IMR-90 (cell line): ENCODE results near the gene ACSL4. TPM values are rescaled to one million over a fixed set of nuclear protein-coding genes. Genes with fewer than 3 reads are reported as not detected.

Experiments
- ATAC-seq: fragments of 200-7000 bp; cut with Tn5 transposase; 2 replicates; pipeline ENCODE4 v1.9.1; 2020; ENCODE audit warnings: low read depth, mild to moderate bottlenecking, moderate library complexity
- BruUV-seq: library from RNA; stranded (reverse); fragments of 400-500 nt; replicated peaks from 2 replicates; lab custom pipeline; 2021; lab: Mats Ljungman, UMichigan
- CTCF ChIA-PET: fragments of 300-600 bp; formaldehyde crosslinking; extraction: SDS; loops from one replicate; lab custom pipeline; 2021; ENCODE audit warnings: antibody characterized with exemption; lab: Yijun Ruan, JAX
- POLR2A ChIA-PET: fragments of 300-600 bp; sonication (Branson Sonifier 250); formaldehyde crosslinking; loops from one replicate; lab custom pipeline; 2022; ENCODE audit warnings: antibody characterized with exemption; ENCODE audit not compliant: unreplicated experiment; lab: Charles Lee
- DNase-seq: peaks from one replicate; pipeline ENCODE4 v3.0.0; 2013
- H2AFZ ChIP-seq: replicated peaks from 2 replicates; pipeline ENCODE3; 2013; ENCODE audit warnings: low read length, mild to moderate bottlenecking; ENCODE audit not compliant: poor library complexity
- H2AK5ac ChIP-seq: 2 replicates; pipeline ENCODE4 v1.6.1; 2013; ENCODE audit warnings: low read depth, low read length, inconsistent platforms
- H2AK9ac ChIP-seq: replicated peaks from 2 replicates; pipeline ENCODE3; 2013; ENCODE audit warnings: mild to moderate bottlenecking, low read depth, low read length, moderate library complexity; ENCODE audit not compliant: poor library complexity
- H2BK120ac ChIP-seq: 2 replicates; pipeline ENCODE4 v1.6.1; 2013; ENCODE audit warnings: low read depth, low read length, inconsistent platforms
- H2BK15ac ChIP-seq: 3 replicates; pipeline ENCODE4 v1.6.1; 2013; ENCODE audit warnings: low read depth, low read length, inconsistent platforms
- H2BK20ac ChIP-seq: 2 replicates; pipeline ENCODE4 v1.6.1; 2013; ENCODE audit warnings: low read depth, mild to moderate bottlenecking, inconsistent platforms, low read length, moderate library complexity
- H2BK5ac ChIP-seq: 2 replicates; pipeline ENCODE4 v1.6.1; 2013; ENCODE audit warnings: mild to moderate bottlenecking, low read depth, low read length, inconsistent platforms; ENCODE audit not compliant: poor library complexity, severe bottlenecking
- H3K14ac ChIP-seq: replicated peaks from 2 replicates; pipeline ENCODE4 v1.6.1; 2013; ENCODE audit warnings: low read depth, low read length, inconsistent platforms
- H3K18ac ChIP-seq: 2 replicates; pipeline ENCODE4 v1.6.1; 2013; ENCODE audit warnings: low read depth, low read length, control low read depth
- H3K23ac ChIP-seq: 2 replicates; pipeline ENCODE4 v1.6.1; 2013; ENCODE audit warnings: low read depth, low read length, inconsistent platforms
- H3K27ac ChIP-seq: 2 replicates; pipeline ENCODE4 v1.5.1; 2013; ENCODE audit warnings: mild to moderate bottlenecking, control low read depth, low read length; ENCODE audit not compliant: insufficient read depth
- H3K27me3 ChIP-seq: 2 replicates; pipeline ENCODE4 v1.6.1; 2013; ENCODE audit warnings: low read length; ENCODE audit not compliant: control insufficient read depth, insufficient read depth
- H3K36me3 ChIP-seq: 2 replicates; pipeline ENCODE4 v1.6.1; 2013; ENCODE audit warnings: low read length, mixed read lengths; ENCODE audit not compliant: control insufficient read depth, insufficient read depth
- H3K4ac ChIP-seq: 2 replicates; pipeline ENCODE4 v1.6.1; 2013; ENCODE audit warnings: low read depth, low read length, inconsistent platforms
- H3K4me1 ChIP-seq: 2 replicates; pipeline ENCODE4 v1.6.1; 2013; ENCODE audit warnings: low read length, mixed read lengths; ENCODE audit not compliant: control insufficient read depth, insufficient read depth
- H3K4me2 ChIP-seq: 2 replicates; pipeline ENCODE4 v1.6.1; 2013; ENCODE audit warnings: low read depth, mild to moderate bottlenecking, control low read depth, low read length, moderate library complexity
- H3K4me3 ChIP-seq: 2 replicates; pipeline ENCODE4 v1.5.1; 2013; ENCODE audit warnings: low read depth, mild to moderate bottlenecking, control low read depth, low read length, moderate library complexity; ENCODE audit not compliant: insufficient read depth
- H3K56ac ChIP-seq: 2 replicates; pipeline ENCODE4 v1.6.1; 2013; ENCODE audit warnings: low read length, inconsistent platforms; ENCODE audit not compliant: insufficient read depth; ENCODE audit errors: extremely low read depth
- H3K79me1 ChIP-seq, 2 experiments: 2 replicates each; pipeline ENCODE4 v1.6.1; 2013; ENCODE audit warnings: low read length in 2 of 2, inconsistent platforms in 1 of 2, low read depth in 1 of 2
- H3K9ac ChIP-seq: 2 replicates; pipeline ENCODE4 v1.6.1; 2013; ENCODE audit warnings: low read depth, low read length, control low read depth
- H3K9me1 ChIP-seq: 2 replicates; pipeline ENCODE4 v1.6.1; 2013; ENCODE audit warnings: low read length, inconsistent platforms; ENCODE audit not compliant: insufficient read depth
- H3K9me3 ChIP-seq: 2 replicates; pipeline ENCODE4 v1.6.1; 2013; ENCODE audit warnings: low read length; ENCODE audit not compliant: control insufficient read depth, insufficient read depth
- H4K20me1 ChIP-seq: 2 replicates; pipeline ENCODE4 v1.6.1; 2013; ENCODE audit warnings: low read length, inconsistent platforms; ENCODE audit not compliant: insufficient read depth
- H4K5ac ChIP-seq: 2 replicates; pipeline ENCODE4 v1.6.1; 2013; ENCODE audit warnings: mild to moderate bottlenecking, low read depth, low read length, control low read depth
- H4K8ac ChIP-seq, 2 experiments: 2 replicates each; pipeline ENCODE4 v1.6.1; 2013; ENCODE audit warnings: low read depth in 2 of 2, low read length in 2 of 2, control low read depth in 1 of 2, inconsistent platforms in 1 of 2
- H4K91ac ChIP-seq: 2 replicates; pipeline ENCODE4 v1.6.1; 2013; ENCODE audit warnings: low read depth, low read length, inconsistent platforms; ENCODE audit not compliant: insufficient read depth
- CHD1 ChIP-seq: IDR thresholded peaks from 2 replicates; pipeline ENCODE4 v1.6.1; 2012; ENCODE audit warnings: low read depth, low read length, improper control_type of control experiment
- ELK1 ChIP-seq: fragments of 150-350 bp; IDR thresholded peaks from 2 replicates; pipeline ENCODE4 v1.6.1; 2016; ENCODE audit warnings: low read depth, mild to moderate bottlenecking, low read length, moderate library complexity, borderline replicate concordance
- FOS ChIP-seq: fragments of 150-350 bp; IDR thresholded peaks from 2 replicates; pipeline ENCODE4 v1.6.1; 2016; ENCODE audit warnings: low read depth, low read length
- POLR2A ChIP-seq: IDR thresholded peaks from 2 replicates; pipeline ENCODE4 v1.6.1; 2012; ENCODE audit warnings: mild to moderate bottlenecking, low read depth, low read length
- RAD21 ChIP-seq: IDR thresholded peaks from 2 replicates; pipeline ENCODE4 v1.6.1; 2012; ENCODE audit warnings: low read length, improper control_type of control experiment
- WGBS, 2 experiments: methylation state at CpG; one replicate each; pipeline versions ENCODE4 v1.1.5 to v1.1.7; 2013; ENCODE audit warnings: missing lambda C conversion rate in 2 of 2; ENCODE audit not compliant: insufficient read length in 1 of 2; ENCODE audit errors: extremely low coverage in 2 of 2; 5-methylcytosine and 5-hydroxymethylcytosine counted together
- dilution Hi-C: fragments of 300-500 bp; cut with HindIII; formaldehyde crosslinking; loops from one replicate; pipeline ENCODE4 v1.14.3; 2018; ENCODE audit warnings: low sequenced_read_pairs; ENCODE audit not compliant: unreplicated experiment
- in situ Hi-C: fragments of 300-500 bp; cut with MboI; formaldehyde crosslinking; loops from 3 replicates; pipeline ENCODE4 v1.14.3; 2019; ENCODE audit warnings: low sequenced_read_pairs, inconsistent platforms, mixed read lengths
- intact Hi-C: fragments of 100-400 bp; cut with micrococcal nuclease; formaldehyde crosslinking; loops from 2 replicates; pipeline ENCODE4 v1.10.0; 2022
- polyA plus RNA-seq, 3 experiments: library from polyadenylated mRNA; depleted of rRNA; stranded (reverse); fragments of >200 nt; gene quantifications; 2 replicates each; pipeline ENCODE4 v1.2.3, GENCODE V29; 2012; ENCODE audit warnings: low replicate concordance in 1 of 3
- total RNA-seq: library from RNA; depleted of rRNA; stranded (reverse); fragments of >200 nt; gene quantifications from 2 replicates; pipeline ENCODE4 v1.2.3, GENCODE V29; 2012

ACSL4 gene
- total and polyA plus RNA-seq, 2 of the 4 experiments (the other 2 are of a cell fraction): 29.6 to 59.7 TPM

- intact Hi-C loops: no loop called here
- 0 out of 4 replicates have a peak, but pooled peaks cover 0 to 4% of the 10 kb centered on the region in 2 experiments for H3K79me1 ChIP-seq
- ChIA-PET CTCF (interaction anchor here (0.6 kb wide), 1 partner anchor 154 kb away, joined by 3 read pairs; no protein-coding TSS in a partner anchor), POLR2A (no interaction called here)
- no peak overlapping the region for H3K56ac ChIP-seq
- WGBS, 2 experiments: no CpG with 5 or more reads among the region's 2 CpGs
- TF ChIP-seq POLR2A (no peak), ELK1 (no peak), FOS (no peak), RAD21 (no peak), CHD1 (no peak)
- H3K4me1 ChIP-seq: peaks cover 2% of the 10 kb centered on the region
- no peak overlapping the region for H2AK9ac ChIP-seq
- H3K9ac ChIP-seq: no peak overlapping the region
- H3K4me2 ChIP-seq: no peak overlapping the region
- H2BK15ac ChIP-seq: no peak overlapping the region
- H4K5ac ChIP-seq: no peak overlapping the region
- DNase-seq (no peak), ATAC-seq (no peak)
- no peak overlapping the region for H3K4me3 ChIP-seq
- H3K36me3 ChIP-seq: peaks cover 3% of the 10 kb centered on the region
- peaks cover 1% of the 10 kb centered on the region; the same call in 1 of the 2 replicates for H3K27me3 ChIP-seq
- H3K14ac ChIP-seq: no peak overlapping the region
- H2BK20ac ChIP-seq: no peak overlapping the region
- no peak overlapping the region for H3K18ac ChIP-seq
- no peak overlapping the region for H2AK5ac ChIP-seq
- dilution Hi-C loops: no loop called here
- in situ Hi-C loops: no loop called here
- H4K8ac ChIP-seq: no peak overlapping the region
- no peak overlapping the region for H3K4ac ChIP-seq
- H3K23ac ChIP-seq: no peak overlapping the region
- H2AFZ ChIP-seq: no peak overlapping the region
- no peak overlapping the region for H2BK120ac ChIP-seq
- no peak overlapping the region for H4K91ac ChIP-seq
- peaks cover 2% of the 10 kb centered on the region; the same call in 1 of the 2 replicates for H3K9me1 ChIP-seq
- H3K27ac ChIP-seq: no peak overlapping the region
- H3K9me3 ChIP-seq: no peaks in the 10 kb centered on the region
- peaks cover 24% of the 10 kb centered on the region for H4K20me1 ChIP-seq
- no TSS peak for BruUV-seq
- H2BK5ac ChIP-seq: no peak overlapping the region
Observed at GRCh38 chrX:109697855-109698254, 35.2 kb downstream of the ACSL4 start.
